IMR-90 (cell line): ENCODE measurements around the gene EIF1B. TPM values are rescaled to one million over a fixed set of nuclear protein-coding genes. Genes with fewer than 3 reads are reported as not detected.
A peak's percentile ranks its signal among the peaks of the same experiment; 100 is the strongest.

ENCODE experiments used
- ATAC-seq: fragments of 200-7000 bp; cut with Tn5 transposase; 2 replicates; pipeline ENCODE4 v1.9.1; 2020; ENCODE audit warnings: low read depth, mild to moderate bottlenecking, moderate library complexity
- BruUV-seq: library from RNA; stranded (reverse); fragments of 400-500 nt; replicated peaks from 2 replicates; lab custom pipeline; 2021; lab: Mats Ljungman, UMichigan
- CTCF ChIA-PET: fragments of 300-600 bp; formaldehyde crosslinking; extraction: SDS; loops from one replicate; lab custom pipeline; 2021; ENCODE audit warnings: antibody characterized with exemption; lab: Yijun Ruan, JAX
- POLR2A ChIA-PET: fragments of 300-600 bp; sonication (Branson Sonifier 250); formaldehyde crosslinking; loops from one replicate; lab custom pipeline; 2022; ENCODE audit warnings: antibody characterized with exemption; ENCODE audit not compliant: unreplicated experiment; lab: Charles Lee
- DNase-seq: peaks from one replicate; pipeline ENCODE4 v3.0.0; 2013
- H2AFZ ChIP-seq: replicated peaks from 2 replicates; pipeline ENCODE3; 2013; ENCODE audit warnings: low read length, mild to moderate bottlenecking; ENCODE audit not compliant: poor library complexity
- H2AK5ac ChIP-seq: 2 replicates; pipeline ENCODE4 v1.6.1; 2013; ENCODE audit warnings: low read depth, low read length, inconsistent platforms
- H2AK9ac ChIP-seq: replicated peaks from 2 replicates; pipeline ENCODE3; 2013; ENCODE audit warnings: mild to moderate bottlenecking, low read depth, low read length, moderate library complexity; ENCODE audit not compliant: poor library complexity
- H2BK120ac ChIP-seq: 2 replicates; pipeline ENCODE4 v1.6.1; 2013; ENCODE audit warnings: low read depth, low read length, inconsistent platforms
- H2BK15ac ChIP-seq: 3 replicates; pipeline ENCODE4 v1.6.1; 2013; ENCODE audit warnings: low read depth, low read length, inconsistent platforms
- H2BK20ac ChIP-seq: 2 replicates; pipeline ENCODE4 v1.6.1; 2013; ENCODE audit warnings: low read depth, mild to moderate bottlenecking, inconsistent platforms, low read length, moderate library complexity
- H2BK5ac ChIP-seq: 2 replicates; pipeline ENCODE4 v1.6.1; 2013; ENCODE audit warnings: mild to moderate bottlenecking, low read depth, low read length, inconsistent platforms; ENCODE audit not compliant: poor library complexity, severe bottlenecking
- H3K14ac ChIP-seq: replicated peaks from 2 replicates; pipeline ENCODE4 v1.6.1; 2013; ENCODE audit warnings: low read depth, low read length, inconsistent platforms
- H3K18ac ChIP-seq: 2 replicates; pipeline ENCODE4 v1.6.1; 2013; ENCODE audit warnings: low read depth, low read length, control low read depth
- H3K23ac ChIP-seq: 2 replicates; pipeline ENCODE4 v1.6.1; 2013; ENCODE audit warnings: low read depth, low read length, inconsistent platforms
- H3K27ac ChIP-seq: 2 replicates; pipeline ENCODE4 v1.5.1; 2013; ENCODE audit warnings: mild to moderate bottlenecking, control low read depth, low read length; ENCODE audit not compliant: insufficient read depth
- H3K27me3 ChIP-seq: 2 replicates; pipeline ENCODE4 v1.6.1; 2013; ENCODE audit warnings: low read length; ENCODE audit not compliant: control insufficient read depth, insufficient read depth
- H3K36me3 ChIP-seq: 2 replicates; pipeline ENCODE4 v1.6.1; 2013; ENCODE audit warnings: low read length, mixed read lengths; ENCODE audit not compliant: control insufficient read depth, insufficient read depth
- H3K4ac ChIP-seq: 2 replicates; pipeline ENCODE4 v1.6.1; 2013; ENCODE audit warnings: low read depth, low read length, inconsistent platforms
- H3K4me1 ChIP-seq: 2 replicates; pipeline ENCODE4 v1.6.1; 2013; ENCODE audit warnings: low read length, mixed read lengths; ENCODE audit not compliant: control insufficient read depth, insufficient read depth
- H3K4me2 ChIP-seq: 2 replicates; pipeline ENCODE4 v1.6.1; 2013; ENCODE audit warnings: low read depth, mild to moderate bottlenecking, control low read depth, low read length, moderate library complexity
- H3K4me3 ChIP-seq: 2 replicates; pipeline ENCODE4 v1.5.1; 2013; ENCODE audit warnings: low read depth, mild to moderate bottlenecking, control low read depth, low read length, moderate library complexity; ENCODE audit not compliant: insufficient read depth
- H3K56ac ChIP-seq: 2 replicates; pipeline ENCODE4 v1.6.1; 2013; ENCODE audit warnings: low read length, inconsistent platforms; ENCODE audit not compliant: insufficient read depth; ENCODE audit errors: extremely low read depth
- H3K79me1 ChIP-seq, 2 experiments: 2 replicates each; pipeline ENCODE4 v1.6.1; 2013; ENCODE audit warnings: low read length in 2 of 2, inconsistent platforms in 1 of 2, low read depth in 1 of 2
- H3K9ac ChIP-seq: 2 replicates; pipeline ENCODE4 v1.6.1; 2013; ENCODE audit warnings: low read depth, low read length, control low read depth
- H3K9me1 ChIP-seq: 2 replicates; pipeline ENCODE4 v1.6.1; 2013; ENCODE audit warnings: low read length, inconsistent platforms; ENCODE audit not compliant: insufficient read depth
- H3K9me3 ChIP-seq: 2 replicates; pipeline ENCODE4 v1.6.1; 2013; ENCODE audit warnings: low read length; ENCODE audit not compliant: control insufficient read depth, insufficient read depth
- H4K20me1 ChIP-seq: 2 replicates; pipeline ENCODE4 v1.6.1; 2013; ENCODE audit warnings: low read length, inconsistent platforms; ENCODE audit not compliant: insufficient read depth
- H4K5ac ChIP-seq: 2 replicates; pipeline ENCODE4 v1.6.1; 2013; ENCODE audit warnings: mild to moderate bottlenecking, low read depth, low read length, control low read depth
- H4K8ac ChIP-seq, 2 experiments: 2 replicates each; pipeline ENCODE4 v1.6.1; 2013; ENCODE audit warnings: low read depth in 2 of 2, low read length in 2 of 2, control low read depth in 1 of 2, inconsistent platforms in 1 of 2
- H4K91ac ChIP-seq: 2 replicates; pipeline ENCODE4 v1.6.1; 2013; ENCODE audit warnings: low read depth, low read length, inconsistent platforms; ENCODE audit not compliant: insufficient read depth
- FOS ChIP-seq: fragments of 150-350 bp; IDR thresholded peaks from 2 replicates; pipeline ENCODE4 v1.6.1; 2016; ENCODE audit warnings: low read depth, low read length
- RAD21 ChIP-seq: IDR thresholded peaks from 2 replicates; pipeline ENCODE4 v1.6.1; 2012; ENCODE audit warnings: low read length, improper control_type of control experiment
- WGBS, 2 experiments: methylation state at CpG; one replicate each; pipeline versions ENCODE4 v1.1.5 to v1.1.7; 2013; ENCODE audit warnings: missing lambda C conversion rate in 2 of 2; ENCODE audit not compliant: insufficient read length in 1 of 2; ENCODE audit errors: extremely low coverage in 2 of 2; 5-methylcytosine and 5-hydroxymethylcytosine counted together
- dilution Hi-C: fragments of 300-500 bp; cut with HindIII; formaldehyde crosslinking; loops from one replicate; pipeline ENCODE4 v1.14.3; 2018; ENCODE audit warnings: low sequenced_read_pairs; ENCODE audit not compliant: unreplicated experiment
- in situ Hi-C: fragments of 300-500 bp; cut with MboI; formaldehyde crosslinking; loops from 3 replicates; pipeline ENCODE4 v1.14.3; 2019; ENCODE audit warnings: low sequenced_read_pairs, inconsistent platforms, mixed read lengths
- intact Hi-C: fragments of 100-400 bp; cut with micrococcal nuclease; formaldehyde crosslinking; loops from 2 replicates; pipeline ENCODE4 v1.10.0; 2022
- polyA plus RNA-seq, 3 experiments: library from polyadenylated mRNA; depleted of rRNA; stranded (reverse); fragments of >200 nt; gene quantifications; 2 replicates each; pipeline ENCODE4 v1.2.3, GENCODE V29; 2012; ENCODE audit warnings: low replicate concordance in 1 of 3
- total RNA-seq: library from RNA; depleted of rRNA; stranded (reverse); fragments of >200 nt; gene quantifications from 2 replicates; pipeline ENCODE4 v1.2.3, GENCODE V29; 2012

Gene EIF1B
- total and polyA plus RNA-seq, 2 of the 4 experiments (the other 2 are of a cell fraction), result 11.3 to 25.9 TPM

- Histone ChIP-seq H3K9ac (no peak overlapping the region), H3K9me1 (no peaks in the 10 kb centered on the region), H2AK5ac (no peak overlapping the region), H3K4me2 (no peak overlapping the region), H3K23ac (no peak overlapping the region), H3K18ac (no peak overlapping the region), H4K91ac (no peak overlapping the region), H3K4me1 (no peaks in the 10 kb centered on the region), H3K27ac (no peak overlapping the region), H3K27me3 (no peaks in the 10 kb centered on the region), H3K56ac (no peak overlapping the region), H2BK15ac (no peak overlapping the region), H4K20me1 (no peaks in the 10 kb centered on the region), H3K14ac (no peak overlapping the region), H2BK20ac (no peak overlapping the region), H3K4me3 (no peak overlapping the region), H2AFZ (peak overlapping the region; percentile 14), H2AK9ac (no peak overlapping the region), H3K4ac (no peak overlapping the region), H3K36me3 (no peaks in the 10 kb centered on the region), H3K79me1 (no peaks in the 10 kb centered on the region), H4K5ac (no peak overlapping the region), H4K8ac (no peak overlapping the region), H2BK120ac (no peak overlapping the region), H3K9me3 (no peaks in the 10 kb centered on the region), H2BK5ac (no peak overlapping the region)
- DNase-seq (no peak), ATAC-seq (no peak)
- in situ Hi-C loops (no loop called here), intact Hi-C loops (no loop called here), dilution Hi-C loops (no loop called here)
- 92% methylated on average over 4 of the region's 6 CpGs; no CpG with 5 or more reads in 1 of the 2 experiments for WGBS, 2 experiments
- BruUV-seq, result no TSS peak
- CTCF ChIA-PET, result no interaction called here
- TF ChIP-seq FOS (no peak), RAD21 (no peak)
- POLR2A ChIA-PET, result no interaction called here
These were observed 19.1 kb upstream of the EIF1B start for GRCh38 chr3:40290396-40290795.
